ENCODE data around the gene DISP3. TPM values are rescaled to one million over a fixed set of nuclear protein-coding genes. Genes with fewer than 3 reads are reported as not detected.

DISP3 gene
- total RNA-seq, 2 donors from 2014 or later = 0.05 to 0.06 TPM

GRCh38 chr1:11534846-11535245 is 55.9 kb downstream of the DISP3 start:
- ATAC-seq = no peak
- DNase-seq = no peak
- intact Hi-C loops (cut with DNase I) = no loop called here

GRCh38 chr1:11535316-11535715 is 56.4 kb downstream of the DISP3 start:
- intact Hi-C loops (cut with DNase I) = no loop called here
- ATAC-seq = no peak
- no peak for DNase-seq

GRCh38 chr1:11535761-11536572 is 57.0 kb downstream of the DISP3 start:
- ATAC-seq (no peak), DNase-seq (no peak)
- intact Hi-C loops (cut with DNase I) = no loop called here

- DNase-seq (no peak), ATAC-seq (no peak)
- intact Hi-C loops (cut with DNase I) = no loop called here
These were observed 57.8 kb downstream of the DISP3 start for GRCh38 chr1:11536573-11537379.

- no peak for ATAC-seq
- intact Hi-C loops (cut with DNase I) = no loop called here
- DNase-seq = no peak
These were observed 58.4 kb downstream of the DISP3 start for GRCh38 chr1:11537380-11537764.

GRCh38 chr1:11537854-11538591 is 59.1 kb downstream of the DISP3 start:
- no peak for ATAC-seq
- DNase-seq = no peak
- intact Hi-C loops (cut with DNase I) = no loop called here

GRCh38 chr1:11538886-11539285 is 59.9 kb downstream of the DISP3 start:
- DNase-seq (no peak), ATAC-seq (no peak)
- intact Hi-C loops (cut with DNase I) = no loop called here

- intact Hi-C loops (cut with DNase I) = no loop called here
- no peak for DNase-seq
- no peak for ATAC-seq
These were observed 61.2 kb downstream of the DISP3 start for GRCh38 chr1:11539850-11540772.

GRCh38 chr1:11540773-11541160 is 61.8 kb downstream of the DISP3 start:
- DNase-seq (no peak), ATAC-seq (no peak)
- intact Hi-C loops (cut with DNase I) = no loop called here

- DNase-seq (no peak), ATAC-seq (no peak)
- intact Hi-C loops (cut with DNase I) = no loop called here
These were observed 62.3 kb downstream of the DISP3 start for GRCh38 chr1:11541236-11541635.

GRCh38 chr1:11541956-11542355 is 63.0 kb downstream of the DISP3 start:
- intact Hi-C loops (cut with DNase I) = no loop called here
- no peak for DNase-seq
- no peak for ATAC-seq

- DNase-seq (no peak), ATAC-seq (no peak)
- intact Hi-C loops (cut with DNase I) = no loop called here
These were observed 64.4 kb downstream of the DISP3 start for GRCh38 chr1:11543392-11543791.

- intact Hi-C loops (cut with DNase I) = no loop called here
- DNase-seq (no peak), ATAC-seq (no peak)
These were observed 64.8 kb downstream of the DISP3 start for GRCh38 chr1:11543796-11544195.

GRCh38 chr1:11546456-11546855 is 67.5 kb downstream of the DISP3 start:
- intact Hi-C loops (cut with DNase I) = no loop called here
- DNase-seq = no peak

GRCh38 chr1:11550664-11551283 is 71.8 kb downstream of the DISP3 start:
- peak; percentile 70 for DNase-seq
- peak; percentile 47 to 54 for ATAC-seq
- intact Hi-C loops (cut with DNase I) = no loop called here

More at GRCh38 chr1:11546456-11546855, 67.5 kb downstream of the DISP3 start:
- ATAC-seq = no peak

GRCh38 chr1:11558276-11558675 is 79.3 kb downstream of the DISP3 start:
- intact Hi-C loops (cut with DNase I) = no loop called here
- DNase-seq (no peak), ATAC-seq (no peak)

- ATAC-seq (no peak), DNase-seq (no peak)
- intact Hi-C loops (cut with DNase I) = no loop called here
These were observed 80.1 kb downstream of the DISP3 start for GRCh38 chr1:11558871-11559590.

- intact Hi-C loops (cut with DNase I) = no loop called here
- ATAC-seq (no peak), DNase-seq (no peak)
These were observed 80.6 kb downstream of the DISP3 start for GRCh38 chr1:11559591-11559970.
